NCI-H2227 (cell line): ENCODE data around the gene KNCN.

Source experiments
- DNase-seq: peaks from one replicate; lab custom pipeline; 2025; ENCODE audit not compliant: unreplicated experiment; lab: John Stamatoyannopoulos, UW

Gene KNCN

DNA sequence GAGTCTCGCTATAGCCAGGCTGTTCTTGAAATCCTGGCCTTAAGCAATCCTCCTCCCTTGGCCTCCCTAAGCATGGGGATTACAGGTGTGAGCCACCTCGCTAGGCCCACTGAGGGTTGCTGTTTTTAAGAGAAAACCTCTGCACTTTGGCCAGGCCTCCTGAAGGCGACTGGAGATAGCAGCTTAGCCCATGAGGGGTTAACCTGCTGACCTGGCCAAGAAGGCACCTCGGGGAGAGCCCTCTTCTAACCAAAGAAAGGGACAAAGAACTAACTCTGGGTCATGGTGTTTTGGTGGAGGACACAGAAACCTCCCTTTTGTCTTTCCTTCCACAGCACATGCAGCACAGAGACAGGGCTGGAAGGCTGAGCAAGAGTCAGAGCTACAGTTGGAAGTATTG lies 17.7 kb upstream of the KNCN start:
- no peak for DNase-seq

- DNase-seq: no peak
Observed at GRCh38 chr1:46568461-46568891, 17.0 kb upstream of the KNCN start.

DNA sequence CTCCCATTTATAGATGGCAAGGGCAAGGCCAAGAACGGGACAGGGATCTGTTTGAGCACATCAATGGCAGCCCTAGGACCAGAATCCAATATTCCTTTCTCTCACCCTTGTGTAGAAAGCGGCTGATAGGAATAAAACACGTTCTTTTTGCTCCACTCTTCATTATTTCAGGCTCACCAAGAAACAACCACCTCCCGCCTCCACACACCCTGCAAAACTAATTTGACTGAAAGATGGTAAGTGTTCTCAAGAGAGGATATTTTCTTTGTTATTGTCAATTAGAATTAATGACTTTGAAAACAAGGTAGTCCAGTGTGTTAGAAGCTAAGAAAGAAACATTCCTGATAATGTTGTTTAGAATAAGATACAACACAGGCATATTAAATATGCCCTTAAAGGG lies 11.9 kb upstream of the KNCN start:
- DNase-seq: no peak

DNA sequence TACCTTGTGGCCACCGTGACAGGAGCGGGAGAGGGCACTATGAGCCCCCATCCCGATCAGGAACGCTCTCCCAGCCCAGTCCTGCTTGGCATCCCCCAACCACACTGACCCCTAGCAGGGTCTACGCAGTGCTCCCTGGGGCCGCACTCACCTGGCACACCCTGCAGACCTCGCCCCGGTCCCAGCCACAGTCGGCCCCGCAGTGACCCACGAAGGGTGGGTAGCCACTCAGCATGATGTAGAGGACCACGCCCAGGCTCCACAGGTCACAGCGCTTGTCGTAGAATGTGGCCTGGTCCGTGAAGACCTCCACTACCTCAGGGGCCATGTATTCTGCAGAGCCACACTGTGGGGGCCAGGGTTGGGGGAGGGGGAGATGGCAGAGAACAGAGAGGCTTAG lies 11.1 kb upstream of the KNCN start:
- no peak for DNase-seq

GRCh38 chr1:46558966-46559365 lies 7.5 kb upstream of the KNCN start:
- no peak for DNase-seq

DNA sequence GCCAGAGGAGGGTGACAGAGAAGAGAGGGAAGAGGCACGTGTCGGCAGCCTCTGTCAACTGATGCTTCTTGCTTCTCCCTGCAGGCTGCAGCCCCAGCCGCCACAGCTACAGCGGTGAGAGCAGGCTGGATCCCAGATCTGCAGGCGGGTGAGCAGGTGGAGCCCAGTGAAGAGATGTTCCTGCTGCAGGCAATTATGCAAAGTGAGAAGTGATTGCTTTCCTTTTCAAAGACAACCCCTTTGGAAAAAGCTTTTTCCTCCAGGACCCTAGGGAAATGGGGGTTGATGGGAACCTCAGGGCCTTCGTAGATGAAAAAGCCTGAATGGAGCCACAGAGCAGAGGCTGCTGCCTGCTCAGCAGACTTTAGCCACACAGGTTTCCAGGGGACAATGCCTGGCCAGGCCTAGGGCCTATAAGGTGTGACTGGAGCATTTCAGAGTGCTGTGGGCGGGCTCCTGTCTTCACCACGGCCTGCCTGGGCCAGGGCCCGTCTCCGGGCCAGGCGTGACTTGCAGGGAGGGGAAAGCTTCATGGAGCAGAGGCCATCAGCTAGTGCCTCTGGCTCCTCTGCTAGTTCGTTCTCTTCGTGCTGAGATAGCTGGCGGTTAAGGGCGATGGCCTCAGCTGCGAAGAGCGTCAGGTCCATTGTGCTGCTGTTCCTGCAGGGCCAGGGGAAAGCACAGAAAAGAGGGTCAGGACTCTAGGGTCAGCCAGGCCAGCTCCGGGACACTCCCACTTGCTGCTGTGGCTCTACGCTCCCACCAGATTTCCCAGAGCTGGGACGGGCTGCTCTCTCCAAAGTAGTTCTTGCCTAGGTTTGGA lies 6.9 kb upstream of the KNCN start:
- peak; percentile 77 for DNase-seq

- DNase-seq: no peak
Observed at GRCh38 chr1:46557403-46557802, 6.0 kb upstream of the KNCN start.

DNA sequence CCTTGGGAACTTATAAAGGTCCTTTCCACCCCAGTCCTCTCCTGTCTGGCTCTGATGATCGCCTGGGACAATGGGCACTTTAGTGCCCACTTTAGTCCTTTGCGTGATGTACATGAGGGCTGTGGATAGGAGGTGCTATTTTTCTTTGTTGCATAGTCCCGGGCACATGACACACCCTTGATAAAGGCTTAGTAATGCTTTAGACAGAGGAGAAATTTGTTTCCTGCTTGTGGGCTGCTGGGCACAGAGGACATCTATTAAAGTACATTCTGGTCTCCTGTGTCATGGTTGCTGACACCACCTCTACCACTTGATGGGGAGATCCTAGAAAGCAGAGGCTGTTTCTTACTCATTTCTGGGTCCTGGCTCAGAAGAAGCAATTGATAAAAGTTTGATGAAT lies 5.4 kb upstream of the KNCN start:
- no peak for DNase-seq

- DNase-seq: no peak
Observed at GRCh38 chr1:46555826-46556619, 4.6 kb upstream of the KNCN start.

DNA sequence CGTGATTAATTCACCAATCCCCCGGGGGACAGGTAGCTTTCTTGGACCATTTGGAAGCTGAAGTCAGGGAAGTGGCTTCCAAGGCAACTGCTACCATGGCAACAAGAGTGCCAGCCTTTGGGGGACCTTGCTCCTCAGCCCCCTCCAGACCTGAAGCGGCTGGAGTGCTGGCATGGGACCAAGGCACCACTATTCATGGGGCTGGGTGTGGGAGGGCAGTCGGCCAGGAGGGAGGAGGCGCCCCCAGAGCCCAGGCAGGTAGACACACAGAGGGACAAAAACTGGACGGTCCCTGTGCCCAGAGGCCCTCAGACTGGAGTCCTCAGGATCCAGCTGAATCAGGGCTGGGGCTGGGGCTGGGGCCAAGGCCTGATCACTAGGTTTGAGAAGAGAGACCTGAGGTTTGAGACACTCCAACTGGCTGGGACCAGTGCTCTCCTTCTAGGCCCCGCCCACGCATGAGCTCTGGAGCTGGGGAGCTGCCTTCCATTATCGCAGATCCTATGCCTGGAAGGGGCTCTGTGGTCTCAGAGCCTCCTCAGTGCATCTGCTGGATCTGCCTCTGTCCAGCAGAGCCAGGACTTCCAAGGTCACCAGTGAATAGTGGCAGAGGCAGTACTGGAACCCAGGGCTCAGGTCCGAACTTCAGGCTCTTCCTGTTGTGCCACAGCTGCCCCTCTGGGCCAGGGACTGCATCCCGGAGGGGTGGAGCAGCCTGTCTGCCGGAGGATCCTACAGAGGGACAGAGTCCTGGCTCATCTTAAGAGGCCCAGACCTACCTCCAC lies 3.3 kb upstream of the KNCN start:
- DNase-seq: peak; percentile 62

GRCh38 chr1:46554236-46554596 lies 2.8 kb upstream of the KNCN start:
- no peak for DNase-seq

GRCh38 chr1:46553506-46553905 lies 2.1 kb upstream of the KNCN start:
- DNase-seq: no peak

GRCh38 chr1:46552357-46553237 lies 1.1 kb upstream of the KNCN start:
- no peak for DNase-seq

DNA sequence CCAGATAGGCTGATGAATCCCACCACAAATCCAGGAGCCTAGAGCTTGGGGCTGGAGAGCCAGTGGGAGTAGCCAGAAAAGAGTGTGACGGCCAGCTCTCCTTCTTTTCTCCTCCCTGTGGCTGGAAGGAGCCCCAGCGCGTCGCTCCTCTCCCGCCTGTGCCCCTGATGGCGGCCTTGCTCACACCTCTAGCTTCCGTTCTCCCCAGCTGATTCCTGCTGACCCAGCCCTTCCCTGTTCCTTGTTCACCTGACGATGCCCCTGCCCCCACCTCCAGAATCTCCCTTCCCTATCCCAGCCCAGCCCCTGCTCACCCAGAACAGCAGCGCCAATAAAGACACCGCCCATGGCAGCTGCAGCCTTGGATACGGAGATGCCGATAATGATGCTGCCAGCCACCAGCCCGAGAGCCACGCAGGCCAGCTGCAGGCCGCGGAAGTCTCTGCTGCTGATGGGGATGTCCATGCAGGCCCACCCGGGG lies 656 bp downstream of the KNCN start:
- peak; percentile 70 for DNase-seq

- DNase-seq: peak; percentile 91
Observed at GRCh38 chr1:46549697-46550681, 1.5 kb downstream of the KNCN start.

DNA sequence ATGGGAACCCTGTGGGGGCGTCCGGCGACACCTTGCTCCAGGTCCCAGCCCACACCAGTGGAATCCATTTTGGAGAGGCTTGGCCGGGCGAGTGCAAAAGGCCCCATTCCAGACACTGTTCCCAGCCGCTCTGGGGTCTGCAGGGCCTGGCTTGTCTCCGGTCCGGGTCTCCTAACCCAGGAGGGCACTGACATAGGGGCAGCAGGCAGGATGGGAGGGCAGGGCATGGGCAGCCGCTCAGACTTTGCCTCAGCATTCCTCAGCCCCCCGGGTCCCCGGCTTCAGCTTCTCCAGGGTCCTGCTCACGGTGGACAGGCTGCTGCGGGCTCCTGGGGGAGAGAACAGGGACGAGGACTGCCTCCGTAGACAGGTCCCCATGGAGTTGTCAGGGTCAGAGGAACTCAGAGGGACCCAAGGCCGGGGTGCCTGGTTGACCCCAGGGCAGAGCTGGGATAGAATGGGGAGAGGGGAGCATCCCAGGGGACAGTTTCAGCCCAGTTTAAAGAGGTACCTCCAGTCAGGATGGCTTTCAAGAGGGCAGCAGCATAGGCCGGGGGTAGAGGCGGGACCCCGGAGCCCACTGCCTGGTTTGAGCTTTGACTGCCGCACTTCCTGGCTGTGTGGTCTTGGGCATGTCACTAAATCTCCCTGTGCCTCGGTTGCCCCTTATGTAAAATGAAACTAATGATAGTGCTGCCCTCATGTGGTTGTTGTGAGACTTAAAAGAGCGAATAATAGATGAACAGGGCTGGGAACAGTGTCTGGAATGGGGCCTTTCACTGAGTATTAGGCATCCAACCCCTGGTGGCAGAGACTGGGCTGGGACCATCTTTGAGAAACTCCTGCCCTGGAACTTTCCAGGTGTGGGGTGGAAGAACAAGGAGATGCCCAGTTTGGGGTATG lies 3.7 kb downstream of the KNCN start:
- DNase-seq: peak; percentile 37

DNA sequence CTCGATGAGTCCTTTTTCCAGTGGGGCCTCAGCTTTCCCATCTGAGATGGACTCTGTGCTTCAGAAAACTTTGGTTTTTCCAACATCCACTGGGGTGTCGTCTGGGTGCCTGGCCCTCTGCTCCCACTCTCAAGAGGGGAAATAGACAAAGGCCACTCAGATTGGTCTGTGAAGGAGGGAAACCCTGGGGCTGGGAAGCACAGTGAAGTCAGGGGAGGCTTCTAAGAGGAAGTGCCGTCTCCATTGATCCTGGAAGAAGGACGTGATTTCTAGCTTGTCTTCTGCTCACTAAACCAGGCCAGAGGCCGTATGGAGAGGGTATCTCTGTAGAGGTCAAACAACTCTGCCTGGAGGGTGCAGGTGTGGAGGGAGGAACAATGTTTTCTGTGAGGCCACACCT lies 5.2 kb downstream of the KNCN start:
- DNase-seq: no peak

DNA sequence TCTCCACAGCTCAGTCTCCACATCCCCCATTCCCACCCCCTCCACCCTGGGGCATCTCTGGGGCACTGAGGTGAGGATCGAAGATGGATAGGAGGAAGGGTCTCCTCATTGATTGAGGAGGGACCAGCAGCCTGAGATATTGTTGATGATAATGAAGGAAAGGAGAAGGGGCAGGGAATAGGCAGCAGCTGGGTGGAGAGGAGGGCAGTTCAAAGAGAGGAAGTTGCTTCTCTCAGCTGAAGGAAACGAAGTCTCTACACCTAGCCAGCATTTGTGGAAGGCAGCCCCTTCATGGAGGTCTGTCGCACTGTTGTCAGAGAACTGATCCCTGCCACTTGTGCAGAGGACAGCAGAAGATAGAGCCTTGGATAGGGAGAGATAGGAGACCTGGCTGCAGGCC lies 5.7 kb downstream of the KNCN start:
- DNase-seq: no peak
